ENCODE data around the gene ALDH9A1. TPM values are rescaled to one million over a fixed set of nuclear protein-coding genes. Genes with fewer than 3 reads are reported as not detected.
"Not testable (repeated sequence)": the region's sequence is repeated elsewhere in the genome, so short reads cannot be mapped to it uniquely, and the experiment has no call there.

Gene ALDH9A1
- total RNA-seq, 3 donors from 2014 or later, result 98.6 to 165 (median 110) TPM

GRCh38 chr1:165737196-165737595 lies 38.8 kb upstream of the ALDH9A1 start:
- Histone ChIP-seq H3K36me3 (peaks cover 6% of the 10 kb centered on the region), H3K4me1 (no peaks in the 10 kb centered on the region), H3K27ac (no peak overlapping the region), H3K4me3 (no peak overlapping the region), H3K27me3 (no peaks in the 10 kb centered on the region), H3K9me3 (no peaks in the 10 kb centered on the region)
- intact Hi-C loops (cut with DNase I; ENCODE audit: low total_unique reads), result no loop called here
- DNase-seq (ENCODE audit: low spot score in 2 of 2), result no peak
- no peak for TF ChIP-seq POLR2A (IDR thresholded peaks at IDR 0.05)

GRCh38 chr1:165734906-165735305 lies 36.5 kb upstream of the ALDH9A1 start:
- no peaks in the 10 kb centered on the region for H3K9me3 ChIP-seq
- H3K27me3 ChIP-seq, result no peaks in the 10 kb centered on the region
- H3K27ac ChIP-seq, result no peak overlapping the region
- no peak overlapping the region for H3K4me3 ChIP-seq
- intact Hi-C loops (cut with DNase I; ENCODE audit: low total_unique reads), result no loop called here
- H3K36me3 ChIP-seq, result no peaks in the 10 kb centered on the region
- no peak for TF ChIP-seq CTCF (IDR thresholded peaks at IDR 0.05)
- no peak for TF ChIP-seq POLR2AphosphoS5 (IDR thresholded peaks at IDR 0.05)
- no peak for TF ChIP-seq POLR2A (IDR thresholded peaks at IDR 0.05)
- DNase-seq (ENCODE audit: low spot score in 2 of 2), result no peak
- no peaks in the 10 kb centered on the region for H3K4me1 ChIP-seq

GRCh38 chr1:165726841-165727240 lies 28.5 kb upstream of the ALDH9A1 start:
- H3K36me3 ChIP-seq, result no peaks in the 10 kb centered on the region
- no peak overlapping the region for H3K27ac ChIP-seq
- no peaks in the 10 kb centered on the region for H3K4me1 ChIP-seq
- intact Hi-C loops (cut with DNase I; ENCODE audit: low total_unique reads), result no loop called here
- no peak overlapping the region for H3K4me3 ChIP-seq
- no peaks in the 10 kb centered on the region for H3K9me3 ChIP-seq
- no peaks in the 10 kb centered on the region for H3K27me3 ChIP-seq
- no peak for TF ChIP-seq POLR2A (IDR thresholded peaks at IDR 0.05)
- TF ChIP-seq POLR2AphosphoS5 (IDR thresholded peaks at IDR 0.05), result no peak
- no peak for TF ChIP-seq CTCF (IDR thresholded peaks at IDR 0.05)
- no peak for DNase-seq (ENCODE audit: low spot score in 2 of 2)

GRCh38 chr1:165726169-165726568 lies 27.8 kb upstream of the ALDH9A1 start:
- intact Hi-C loops (cut with DNase I; ENCODE audit: low total_unique reads), result no loop called here
- no peaks in the 10 kb centered on the region for H3K4me1 ChIP-seq
- H3K36me3 ChIP-seq, result no peaks in the 10 kb centered on the region
- no peaks in the 10 kb centered on the region for H3K27me3 ChIP-seq
- no peaks in the 10 kb centered on the region for H3K9me3 ChIP-seq
- DNase-seq (ENCODE audit: low spot score in 2 of 2), result no peak
- H3K27ac ChIP-seq, result no peak overlapping the region
- no peak for TF ChIP-seq POLR2A (IDR thresholded peaks at IDR 0.05)
- no peak for TF ChIP-seq CTCF (IDR thresholded peaks at IDR 0.05)
- TF ChIP-seq POLR2AphosphoS5 (IDR thresholded peaks at IDR 0.05), result no peak
- H3K4me3 ChIP-seq, result no peak overlapping the region

GRCh38 chr1:165717918-165718515 lies 19.7 kb upstream of the ALDH9A1 start:
- H3K9me3 ChIP-seq, result no peaks in the 10 kb centered on the region
- intact Hi-C loops (cut with DNase I; ENCODE audit: low total_unique reads), result loop anchor here (10.0 kb wide), 1 partner anchor 197 kb away; no protein-coding TSS in a partner anchor
- H3K4me1 ChIP-seq, result no peaks in the 10 kb centered on the region
- TF ChIP-seq POLR2A (IDR thresholded peaks at IDR 0.05), result no peak
- peak; percentile 12 to 69 (median 52) for TF ChIP-seq CTCF (IDR thresholded peaks at IDR 0.05)
- H3K4me3 ChIP-seq, result no peak overlapping the region
- H3K27ac ChIP-seq, result no peak overlapping the region
- DNase-seq (ENCODE audit: low spot score in 2 of 2), result no peak
- no peaks in the 10 kb centered on the region for H3K36me3 ChIP-seq
- H3K27me3 ChIP-seq, result no peaks in the 10 kb centered on the region

GRCh38 chr1:165716265-165717051 lies 18.1 kb upstream of the ALDH9A1 start:
- not testable (repeated sequence) for H3K4me1 ChIP-seq; H3K36me3 ChIP-seq; H3K4me3 ChIP-seq; H3K9me3 ChIP-seq; H3K27me3 ChIP-seq; H3K27ac ChIP-seq; DNase-seq (ENCODE audit: low spot score in 2 of 2)
- intact Hi-C loops (cut with DNase I; ENCODE audit: low total_unique reads), result loop anchor here (10.0 kb wide), 1 partner anchor 198 kb away; no protein-coding TSS in a partner anchor

Measured in breast epithelium (tissue), 4 donors.